ENCODE data around the gene ACD.

DNA sequence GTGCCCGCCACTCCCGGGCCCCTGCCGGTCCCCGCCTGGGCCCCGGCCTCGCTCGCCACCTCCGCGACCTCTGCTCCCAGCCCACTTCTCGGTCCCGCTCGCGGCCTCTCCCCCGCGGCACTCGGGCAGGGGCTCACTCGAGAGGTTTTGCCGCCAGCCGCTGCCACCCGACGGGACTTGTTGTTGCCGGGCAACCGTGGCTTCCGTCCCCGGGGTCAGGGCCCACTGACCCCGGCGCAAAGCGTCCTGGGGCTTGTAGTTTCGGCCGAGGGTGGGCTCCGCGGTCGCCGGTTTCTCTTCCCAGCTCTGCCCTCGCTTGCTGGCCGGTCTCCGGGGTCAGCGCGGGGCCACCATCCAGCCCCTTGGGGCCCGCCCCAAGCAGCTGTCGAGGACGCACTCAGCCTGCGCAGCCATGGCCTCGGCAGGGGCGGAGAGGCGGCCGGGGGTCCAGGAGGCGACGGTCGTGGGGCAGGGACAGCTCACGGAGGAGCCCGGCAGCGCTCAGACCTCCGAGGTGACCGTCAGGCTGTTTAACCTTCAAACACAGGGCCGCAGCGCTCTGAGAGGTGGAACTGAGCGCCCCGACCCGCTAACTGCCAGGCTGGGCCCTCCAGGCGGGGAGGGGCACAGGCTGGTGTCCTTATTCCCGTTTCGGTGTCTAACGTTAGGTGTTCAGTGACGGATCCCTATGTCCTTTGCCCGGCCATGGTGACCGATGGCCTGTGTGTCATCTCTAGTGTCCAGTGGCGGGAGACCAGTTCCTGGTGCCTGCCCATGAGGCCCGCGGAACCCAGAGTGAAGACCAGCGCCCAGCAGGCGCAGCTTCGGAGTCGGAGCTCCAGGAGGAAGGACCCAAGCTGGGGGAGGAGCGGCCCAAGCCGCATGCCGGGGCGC is 6.7 kb upstream of the ACD start, which contains the start of the genes C16orf86 and ENKD1:
- TF ChIP-seq, protein P1, sequence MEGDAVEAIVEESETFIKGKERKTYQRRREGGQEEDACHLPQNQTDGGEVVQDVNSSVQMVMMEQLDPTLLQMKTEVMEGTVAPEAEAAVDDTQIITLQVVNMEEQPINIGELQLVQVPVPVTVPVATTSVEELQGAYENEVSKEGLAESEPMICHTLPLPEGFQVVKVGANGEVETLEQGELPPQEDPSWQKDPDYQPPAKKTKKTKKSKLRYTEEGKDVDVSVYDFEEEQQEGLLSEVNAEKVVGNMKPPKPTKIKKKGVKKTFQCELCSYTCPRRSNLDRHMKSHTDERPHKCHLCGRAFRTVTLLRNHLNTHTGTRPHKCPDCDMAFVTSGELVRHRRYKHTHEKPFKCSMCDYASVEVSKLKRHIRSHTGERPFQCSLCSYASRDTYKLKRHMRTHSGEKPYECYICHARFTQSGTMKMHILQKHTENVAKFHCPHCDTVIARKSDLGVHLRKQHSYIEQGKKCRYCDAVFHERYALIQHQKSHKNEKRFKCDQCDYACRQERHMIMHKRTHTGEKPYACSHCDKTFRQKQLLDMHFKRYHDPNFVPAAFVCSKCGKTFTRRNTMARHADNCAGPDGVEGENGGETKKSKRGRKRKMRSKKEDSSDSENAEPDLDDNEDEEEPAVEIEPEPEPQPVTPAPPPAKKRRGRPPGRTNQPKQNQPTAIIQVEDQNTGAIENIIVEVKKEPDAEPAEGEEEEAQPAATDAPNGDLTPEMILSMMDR (IDR thresholded peaks at IDR 0.05; ENCODE audit: low read depth, low read length): no peak
- TF ChIP-seq EZH2phosphoT487 (IDR thresholded peaks at IDR 0.05; ENCODE audit: low read depth): no peak
